ENCODE measurements around the gene TECPR2.
"Not testable (repeated sequence)": the region's sequence is repeated elsewhere in the genome, so short reads cannot be mapped to it uniquely, and the experiment has no call there.

Gene TECPR2

GRCh38 chr14:102509746-102510615 is 147.2 kb downstream of the TECPR2 start, which contains the start of gene ANKRD9:
Gene ANKRD9, minus strand, starts transcription at chr14:102509776. Its CDS starts 1,887 bp downstream, at chr14:102507889.
- peak; percentile 98 for DNase-seq (ENCODE audit: low spot score)

- DNase-seq (ENCODE audit: low spot score), result no peak
Measured at GRCh38 chr14:102510616-102511520, 148.1 kb downstream of the TECPR2 start.

- DNase-seq (ENCODE audit: low spot score), result no peak
Measured at GRCh38 chr14:102511538-102511937, 148.8 kb downstream of the TECPR2 start.

- no peak for DNase-seq (ENCODE audit: low spot score)
Measured at GRCh38 chr14:102512793-102513300, 150.1 kb downstream of the TECPR2 start.

GRCh38 chr14:102513899-102514772 is 151.4 kb downstream of the TECPR2 start:
- DNase-seq (ENCODE audit: low spot score), result no peak

GRCh38 chr14:102514987-102515733 is 152.4 kb downstream of the TECPR2 start:
- no peak for DNase-seq (ENCODE audit: low spot score)

GRCh38 chr14:102516531-102517391 is 154.0 kb downstream of the TECPR2 start:
- DNase-seq (ENCODE audit: low spot score), result peak; percentile 88

GRCh38 chr14:102517392-102518062 is 154.8 kb downstream of the TECPR2 start:
- peak; percentile 28 for DNase-seq (ENCODE audit: low spot score)

GRCh38 chr14:102518063-102518648 is 155.4 kb downstream of the TECPR2 start:
- DNase-seq (ENCODE audit: low spot score), result no peak

GRCh38 chr14:102519709-102520108 is 157.0 kb downstream of the TECPR2 start:
- DNase-seq (ENCODE audit: low spot score), result not testable (repeated sequence)

GRCh38 chr14:102523200-102523568 is 160.4 kb downstream of the TECPR2 start:
- DNase-seq (ENCODE audit: low spot score), result no peak

- no peak for DNase-seq (ENCODE audit: low spot score)
Measured at GRCh38 chr14:102523569-102524450, 161.1 kb downstream of the TECPR2 start.

- DNase-seq (ENCODE audit: low spot score), result peak; percentile 99
Measured at GRCh38 chr14:102524451-102525218, 161.9 kb downstream of the TECPR2 start.

- peak; percentile 39 for DNase-seq (ENCODE audit: low spot score)
Measured at GRCh38 chr14:102525219-102525928, 162.6 kb downstream of the TECPR2 start.

- DNase-seq (ENCODE audit: low spot score), result no peak
Measured at GRCh38 chr14:102525929-102526497, 163.3 kb downstream of the TECPR2 start.

All from AG20443 (cell line).